Mesenteric fat pad (tissue), 1 donor: ENCODE results near the gene B3GALT2. TPM values are rescaled to one million over a fixed set of nuclear protein-coding genes. Genes with fewer than 3 reads are reported as not detected.
"Not testable (repeated sequence)": the region's sequence is repeated elsewhere in the genome, so short reads cannot be mapped to it uniquely, and the experiment has no call there.

Source experiments
- DNase-seq: peaks from one replicate; pipeline ENCODE4 v3.0.0-alpha.2; 2020; ENCODE audit warnings: low spot score
- long read RNA-seq: library from polyadenylated mRNA; unstranded; transcript quantifications from one replicate; pipeline ENCODE4 v2.0.0, GENCODE V29; 2020
- total RNA-seq: library from RNA; stranded (reverse); fragmentation: NEBNext Ultra II Directional; extraction: Animal tissue kit (Norgen Biotek cat#: 25700); gene quantifications from one replicate; pipeline ENCODE4 v1.2.1, GENCODE V29; 2021
- donor health status: DM: yes; HTN: yes; CAD: no.

B3GALT2 gene
- not detected for total RNA-seq
- long read RNA-seq = 0 reads

- DNase-seq = no peak
Measured at GRCh38 chr1:193185901-193186731, at the start of gene B3GALT2. TSS of gene B3GALT2 (minus strand) at chr1:193186613. CDS start at chr1:193181562, 5,051 bp downstream.

GRCh38 chr1:193234530-193234929, 48.1 kb upstream of the B3GALT2 start:
- no peak for DNase-seq

GRCh38 chr1:193231146-193231545, 44.7 kb upstream of the B3GALT2 start:
- DNase-seq = not testable (repeated sequence)

- DNase-seq = no peak
Measured at GRCh38 chr1:193229136-193229535, 42.7 kb upstream of the B3GALT2 start.

- no peak for DNase-seq
Measured at GRCh38 chr1:193222056-193222615, 35.7 kb upstream of the B3GALT2 start.

GRCh38 chr1:193221651-193222050, 35.2 kb upstream of the B3GALT2 start:
- no peak for DNase-seq

- no peak for DNase-seq
Measured at GRCh38 chr1:193219391-193219790, 33.0 kb upstream of the B3GALT2 start.

- no peak for DNase-seq
Measured at GRCh38 chr1:193216920-193217319, 30.5 kb upstream of the B3GALT2 start.

- no peak for DNase-seq
Measured at GRCh38 chr1:193213998-193214397, 27.6 kb upstream of the B3GALT2 start.

- no peak for DNase-seq
Measured at GRCh38 chr1:193212637-193213036, 26.2 kb upstream of the B3GALT2 start.

GRCh38 chr1:193211539-193211938, 25.1 kb upstream of the B3GALT2 start:
- DNase-seq = no peak

- no peak for DNase-seq
Measured at GRCh38 chr1:193210996-193211395, 24.6 kb upstream of the B3GALT2 start.

GRCh38 chr1:193201021-193201420, 14.6 kb upstream of the B3GALT2 start:
- no peak for DNase-seq

- no peak for DNase-seq
Measured at GRCh38 chr1:193199940-193200339, 13.5 kb upstream of the B3GALT2 start.

- no peak for DNase-seq
Measured at GRCh38 chr1:193192586-193192985, 6.2 kb upstream of the B3GALT2 start.

- no peak for DNase-seq
Measured at GRCh38 chr1:193190096-193190744, 3.8 kb upstream of the B3GALT2 start.

- DNase-seq = no peak
Measured at GRCh38 chr1:193189442-193190095, 3.2 kb upstream of the B3GALT2 start.

- DNase-seq = not testable (repeated sequence)
Measured at GRCh38 chr1:193188915-193189314, 2.5 kb upstream of the B3GALT2 start.

GRCh38 chr1:193187114-193187513, 701 bp upstream of the B3GALT2 start:
- no peak for DNase-seq

- DNase-seq = no peak
Measured at GRCh38 chr1:193185211-193185610, 1.2 kb downstream of the B3GALT2 start.

- DNase-seq = no peak
Measured at GRCh38 chr1:193184776-193185175, 1.6 kb downstream of the B3GALT2 start.
